ENCODE results near the gene KCNAB2.

GRCh38 chr1:6002714-6003501, 42.8 kb upstream of the KCNAB2 start:
- TF ChIP-seq ZNF274 (IDR thresholded peaks at IDR 0.05; ENCODE audit: low read depth, low read length), result no peak
- no peak for TF ChIP-seq YY1 (IDR thresholded peaks at IDR 0.05; ENCODE audit: insufficient read depth, insufficient read length)
